Renal cortical epithelial cell (primary cell): ENCODE measurements around the gene PHC2. TPM values are rescaled to one million over a fixed set of nuclear protein-coding genes. Genes with fewer than 3 reads are reported as not detected.

Source experiments
- DNase-seq: peaks from one replicate; pipeline ENCODE4 v3.0.0-alpha.2; 2011; ENCODE audit warnings: low read depth
- total RNA-seq: library from RNA; depleted of rRNA; stranded (reverse); fragments of >200 nt; gene quantifications from 2 replicates; pipeline ENCODE4 v1.2.3, GENCODE V29; 2014

Gene PHC2
- total RNA-seq, 1 donor from 2014 or later: 187 TPM

DNA sequence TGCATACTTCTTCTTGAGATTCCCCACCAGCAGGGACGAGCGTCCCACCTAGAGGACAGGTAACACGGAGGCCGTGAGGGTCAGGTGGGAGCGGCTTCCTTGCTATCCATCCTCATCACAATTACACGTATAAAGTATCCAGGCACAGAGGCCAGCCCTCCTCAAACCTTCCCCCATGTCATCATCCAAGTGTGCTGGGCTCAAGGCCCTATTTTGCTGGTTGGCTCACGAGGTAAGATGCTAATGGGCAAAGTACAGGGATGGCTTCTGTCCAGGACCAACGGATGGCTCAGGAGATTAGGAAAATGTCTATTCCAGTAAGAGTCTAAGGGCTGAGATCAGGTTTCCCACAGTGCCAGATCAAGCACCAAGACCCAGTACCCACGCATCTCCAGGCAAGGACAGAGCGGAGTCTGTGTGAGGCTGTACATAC is 98.5 kb downstream of the PHC2 start:
- DNase-seq: no peak

DNA sequence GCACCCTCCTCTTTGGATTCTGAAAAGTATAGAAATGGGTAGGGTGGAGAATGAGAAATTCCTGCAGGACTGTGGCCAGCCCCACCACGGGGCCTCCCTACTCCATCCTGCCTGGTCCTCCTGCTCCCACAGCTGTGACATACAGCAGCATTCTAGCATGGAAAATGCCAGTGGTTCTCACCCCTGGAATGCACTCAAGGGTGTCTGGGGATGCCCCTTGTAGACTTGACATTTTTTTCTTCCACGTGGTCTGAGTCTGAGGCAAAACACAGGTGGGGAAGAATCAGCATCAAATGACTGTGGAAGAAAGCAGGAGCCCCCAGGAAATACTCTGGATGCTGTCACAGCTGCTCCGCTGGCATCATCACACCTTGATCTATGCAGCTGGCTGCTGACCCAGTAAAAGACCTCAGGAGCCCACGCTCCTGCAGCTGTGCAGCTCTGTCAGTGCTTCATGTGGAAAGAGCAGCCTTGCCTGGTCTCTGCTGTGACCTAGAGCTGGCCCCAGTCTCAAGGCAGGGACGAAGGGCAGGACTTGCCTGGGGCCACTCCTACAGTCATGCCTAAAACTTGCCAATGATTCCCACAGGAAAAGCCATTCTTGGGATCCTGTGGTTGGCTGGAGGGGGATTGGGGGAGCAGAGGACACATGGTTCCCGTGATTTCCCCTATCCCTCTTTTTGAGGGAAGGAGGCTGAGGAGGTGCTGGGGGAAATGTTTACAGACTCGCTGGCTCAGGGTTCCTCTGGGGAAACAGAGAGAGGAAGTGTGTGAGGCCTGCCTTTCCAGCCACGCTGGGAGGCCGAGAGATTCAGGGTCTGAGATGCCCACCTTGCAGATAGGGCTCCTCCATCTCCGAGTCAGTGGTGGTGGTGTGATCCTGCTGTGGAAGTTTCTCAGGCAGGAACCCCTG is 99.2 kb downstream of the PHC2 start:
- no peak for DNase-seq

DNA sequence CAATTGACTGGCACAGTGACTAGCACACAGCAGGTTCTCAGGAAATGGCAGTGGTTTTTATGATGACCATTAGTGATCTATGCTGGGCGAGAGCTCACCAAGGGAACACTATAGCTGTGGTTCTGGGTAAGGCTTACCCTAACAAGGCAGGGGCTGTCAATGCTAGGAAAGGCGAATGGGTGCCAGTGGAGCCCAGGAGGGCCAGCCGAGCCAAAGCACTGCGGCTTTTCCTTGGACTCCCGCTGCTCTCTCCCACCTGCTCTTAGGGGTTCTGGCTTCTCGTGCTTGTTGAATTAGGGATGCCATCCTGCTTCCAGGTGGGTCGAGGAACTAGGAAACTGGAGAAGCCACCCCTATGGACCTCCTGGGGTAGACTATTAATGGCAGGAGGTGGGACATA is 100.0 kb downstream of the PHC2 start:
- DNase-seq: no peak

DNA sequence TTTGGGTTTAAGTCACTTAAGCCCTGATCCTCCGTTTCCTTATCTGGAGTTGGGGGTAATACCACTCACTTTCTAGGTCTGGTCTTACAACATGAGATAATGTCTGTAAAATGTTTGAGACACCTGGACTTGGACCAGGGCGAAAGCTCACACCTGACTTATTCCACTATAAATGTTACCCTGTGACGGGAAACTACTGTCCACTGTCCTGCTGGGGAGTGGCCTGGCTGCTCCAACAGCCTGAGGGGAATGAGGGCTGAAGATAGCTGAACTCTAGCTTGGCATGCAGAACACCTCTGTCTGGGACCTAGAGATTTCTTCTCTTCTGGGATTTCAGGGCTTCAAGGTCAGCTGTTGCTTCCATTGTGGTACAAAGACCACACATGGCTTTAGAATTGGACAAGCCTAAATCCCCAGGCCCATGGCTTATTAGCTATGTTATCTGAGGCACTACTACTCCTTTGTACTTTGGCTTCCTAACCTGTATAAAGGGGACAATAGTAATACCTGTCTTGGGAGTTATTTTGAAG is 100.5 kb downstream of the PHC2 start:
- no peak for DNase-seq

DNA sequence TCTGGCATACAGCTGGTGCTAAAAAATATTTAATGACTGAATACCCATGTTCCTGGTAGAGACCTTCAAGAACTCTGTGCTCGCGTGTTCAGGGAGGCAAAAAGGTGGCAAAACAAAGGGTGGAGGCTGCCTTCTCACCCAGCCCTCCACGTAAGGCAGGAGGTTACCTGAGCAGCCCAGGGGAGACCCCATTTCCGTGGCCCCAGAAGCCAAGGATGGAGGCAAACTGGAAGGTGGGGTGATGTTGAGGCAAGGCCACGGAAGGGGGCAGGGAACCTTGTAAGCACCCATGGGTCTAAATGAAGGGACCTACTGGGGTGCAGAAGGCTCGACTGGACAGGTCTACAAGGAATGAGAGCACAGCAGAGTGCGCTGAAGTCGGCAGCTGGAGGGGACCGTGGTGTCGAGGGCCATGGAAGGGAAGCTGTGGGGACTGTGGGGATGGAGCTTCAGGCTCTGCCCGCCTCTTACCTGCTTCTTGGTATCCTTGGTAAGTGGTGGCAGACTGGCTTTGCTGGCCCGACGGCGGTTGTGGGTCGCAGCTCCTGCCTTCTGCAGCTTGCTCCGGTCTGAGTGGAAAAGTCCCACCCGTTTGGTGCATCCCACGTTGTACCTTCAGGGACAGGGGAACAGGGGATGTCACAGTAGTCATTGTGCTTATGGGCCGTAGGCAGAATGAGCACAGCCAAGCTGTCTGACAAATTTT is 101.1 kb downstream of the PHC2 start:
- no peak for DNase-seq

DNA sequence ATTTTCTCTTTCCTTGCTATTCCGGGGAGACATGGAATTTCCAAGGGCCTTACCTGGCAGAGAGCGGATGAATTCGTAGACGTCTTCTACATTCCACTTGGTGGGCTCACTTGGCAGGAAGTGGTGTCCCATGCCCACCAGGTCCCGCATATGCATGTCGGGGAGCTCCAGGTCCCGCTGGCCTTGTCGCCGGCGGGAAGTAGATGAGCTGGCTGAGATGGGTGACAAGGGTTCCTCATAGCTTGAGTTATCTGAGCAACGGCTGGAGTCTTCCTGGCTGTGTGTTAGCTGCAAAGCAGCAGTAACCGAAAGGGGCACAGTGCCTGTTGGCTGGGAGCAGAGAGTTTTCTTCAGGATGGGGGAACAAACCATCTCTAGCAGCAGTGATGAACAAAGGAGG is 102.1 kb downstream of the PHC2 start:
- DNase-seq: no peak

DNA sequence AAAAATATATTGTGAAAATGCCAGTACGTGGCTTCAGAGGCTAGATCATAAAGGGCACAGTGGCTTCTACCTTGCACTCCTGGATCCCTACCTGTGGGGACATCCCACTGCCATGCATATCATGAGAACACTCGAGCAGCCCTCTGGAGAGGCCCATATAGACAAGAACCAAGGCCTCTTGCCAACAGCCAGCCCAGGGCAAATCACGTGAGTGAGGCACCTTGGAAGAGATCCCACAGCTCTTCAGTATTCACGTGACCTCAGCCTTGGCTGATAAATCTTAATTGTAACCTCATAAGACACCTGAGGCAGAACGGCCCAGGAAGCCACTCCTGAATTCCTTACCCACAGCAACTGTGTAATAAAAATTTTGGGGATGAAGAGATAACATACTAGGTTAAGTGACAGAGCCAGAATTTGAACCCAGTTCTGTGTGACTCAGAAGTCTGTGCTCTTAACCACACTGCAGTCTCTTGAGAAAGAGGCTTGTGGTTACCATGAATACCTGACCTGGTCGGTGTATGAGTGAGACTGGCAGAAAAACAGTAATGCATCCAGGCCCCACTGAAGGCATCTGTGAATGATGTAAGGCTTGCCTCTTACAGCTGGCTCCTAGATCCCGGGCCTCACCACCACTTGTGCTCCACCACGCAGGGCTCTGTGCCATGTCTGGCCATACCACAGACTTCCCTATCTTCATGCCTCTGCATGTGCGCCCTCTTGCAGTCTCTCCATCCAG is 103.1 kb downstream of the PHC2 start:
- DNase-seq: peak; percentile 93

DNA sequence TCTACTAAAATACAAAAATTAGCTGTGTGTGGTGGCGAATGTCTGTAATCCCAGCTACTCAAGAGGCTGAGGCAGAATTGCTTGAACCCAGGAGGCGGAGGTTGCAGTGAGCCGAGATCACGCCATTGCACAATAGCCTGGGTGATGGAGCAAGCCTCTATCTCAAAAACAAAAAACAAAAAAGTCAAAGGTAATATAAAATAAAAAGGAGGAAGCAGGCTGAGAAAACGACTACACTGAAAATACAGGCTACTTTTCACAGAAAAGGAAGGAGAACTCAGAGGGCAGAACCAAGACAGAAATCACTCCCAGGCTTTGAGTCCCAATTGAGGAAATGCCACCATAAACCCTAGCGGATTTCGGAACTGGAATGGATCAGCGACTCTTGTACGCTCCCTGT is 104.1 kb downstream of the PHC2 start:
- DNase-seq: no peak

DNA sequence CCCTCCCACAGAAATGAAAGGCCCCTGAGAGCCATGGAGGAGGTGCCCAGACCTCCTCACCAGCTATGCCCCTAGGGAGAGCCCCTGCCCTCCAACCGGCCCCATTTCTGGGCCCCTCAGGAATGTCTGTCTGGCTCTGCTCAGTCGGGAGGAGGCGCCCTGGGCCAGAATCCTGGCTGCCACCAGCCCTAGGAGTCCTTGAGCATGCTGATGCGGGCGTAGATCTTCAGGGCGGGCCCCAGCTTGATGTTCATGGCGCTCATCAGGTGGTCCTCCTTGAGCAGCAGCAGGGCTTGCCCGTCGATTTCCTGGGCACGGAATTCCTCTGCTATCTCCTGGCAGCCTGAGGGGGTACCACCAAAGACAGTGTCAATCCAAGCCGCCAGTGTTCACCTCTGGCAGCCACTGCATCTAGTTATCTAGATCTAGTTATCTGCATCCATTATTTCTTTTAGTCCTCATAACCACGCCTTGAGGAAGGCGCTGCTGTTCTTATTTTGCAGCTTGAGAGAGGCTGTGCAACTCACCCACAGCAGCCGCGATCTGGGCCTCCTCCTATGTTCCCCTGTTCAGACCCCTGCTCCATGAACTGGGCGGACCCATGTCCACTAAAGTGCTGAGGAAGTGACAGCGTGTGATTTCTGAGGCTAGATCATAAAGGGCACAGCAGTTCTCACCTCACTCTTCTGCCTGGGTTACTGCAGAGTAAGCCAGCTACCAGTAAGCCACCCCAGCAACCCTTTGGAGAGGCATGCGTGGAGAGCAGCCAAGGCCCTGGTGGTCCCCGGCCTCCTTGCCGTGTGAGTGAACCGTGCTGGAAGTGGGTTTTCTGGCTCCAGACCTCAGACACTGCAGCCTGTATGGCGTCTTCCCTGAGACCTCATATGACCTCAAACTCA is 106.0 kb downstream of the PHC2 start:
- DNase-seq: no peak

DNA sequence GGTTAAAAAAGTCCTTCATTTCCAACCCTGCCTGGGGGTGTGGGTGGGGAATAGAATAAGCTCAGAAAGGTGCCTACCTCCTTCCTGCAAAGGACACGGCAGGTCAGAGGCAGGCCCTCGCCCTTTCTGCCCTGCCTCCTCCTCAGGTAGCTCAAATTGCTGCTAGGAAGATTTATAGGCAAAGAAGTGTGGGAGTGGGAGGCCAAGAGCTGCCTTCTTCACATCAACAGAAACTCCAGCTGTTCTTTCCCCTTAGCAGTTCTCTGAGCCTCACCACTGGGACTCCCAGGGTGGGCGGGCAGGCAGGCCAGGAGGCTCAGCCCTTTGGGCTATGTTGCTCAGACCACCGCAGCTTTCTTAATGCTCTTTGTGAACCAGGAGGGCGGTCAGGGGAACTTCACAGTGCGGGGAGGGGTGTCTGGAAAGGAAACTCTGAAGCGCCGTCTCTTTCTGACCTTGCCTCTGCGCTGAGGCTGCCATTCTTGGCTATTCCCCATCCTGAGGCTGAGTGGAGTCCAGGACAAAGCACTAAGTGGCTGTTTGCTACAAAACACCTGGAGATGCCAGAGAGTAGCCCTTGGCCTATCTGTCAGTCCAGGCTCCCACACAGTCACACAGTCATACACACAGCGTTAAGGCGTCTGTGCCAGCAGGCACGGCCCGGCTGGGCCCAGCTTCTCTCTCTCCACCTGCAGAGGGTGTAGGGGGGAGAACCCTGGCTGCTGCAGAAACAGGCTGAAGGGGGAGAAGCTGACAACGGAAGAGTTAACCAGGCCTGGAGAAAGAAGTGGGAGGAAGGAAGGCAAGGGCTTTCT is 107.0 kb downstream of the PHC2 start:
- no peak for DNase-seq

DNA sequence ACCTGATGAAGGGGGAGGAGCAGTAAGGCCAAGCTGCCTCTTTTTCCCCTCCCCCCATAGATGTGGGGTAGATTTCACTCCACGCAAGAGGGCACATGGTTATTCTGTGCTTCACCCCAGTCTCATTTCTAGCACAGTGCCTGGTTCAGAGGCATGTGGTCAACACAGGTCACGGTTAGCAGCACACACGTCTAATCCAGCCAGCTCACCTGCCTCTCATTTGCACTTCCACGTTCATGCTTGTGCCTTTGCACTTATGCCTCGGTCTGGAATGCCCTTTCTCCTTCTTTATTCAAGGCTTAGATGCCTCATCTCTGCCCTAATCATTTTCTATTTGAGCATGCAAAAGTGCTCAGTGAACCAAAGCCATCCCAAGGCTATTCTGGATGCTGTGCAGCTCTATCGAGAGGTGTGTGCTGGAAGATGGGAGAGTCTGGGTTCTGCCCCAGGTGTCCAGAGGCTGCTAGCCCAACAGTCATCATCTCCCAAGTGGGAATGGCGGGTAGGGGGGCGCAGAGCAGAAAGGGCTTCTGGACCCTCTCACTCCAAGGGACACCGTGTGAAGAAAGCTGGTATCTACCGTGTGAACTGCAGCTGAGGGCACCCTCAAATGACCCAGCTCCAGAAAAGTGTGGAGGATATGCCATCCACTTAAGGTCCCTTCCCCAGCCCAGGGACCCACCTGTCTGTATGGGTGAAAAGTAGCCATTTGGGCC is 107.9 kb downstream of the PHC2 start:
- no peak for DNase-seq

DNA sequence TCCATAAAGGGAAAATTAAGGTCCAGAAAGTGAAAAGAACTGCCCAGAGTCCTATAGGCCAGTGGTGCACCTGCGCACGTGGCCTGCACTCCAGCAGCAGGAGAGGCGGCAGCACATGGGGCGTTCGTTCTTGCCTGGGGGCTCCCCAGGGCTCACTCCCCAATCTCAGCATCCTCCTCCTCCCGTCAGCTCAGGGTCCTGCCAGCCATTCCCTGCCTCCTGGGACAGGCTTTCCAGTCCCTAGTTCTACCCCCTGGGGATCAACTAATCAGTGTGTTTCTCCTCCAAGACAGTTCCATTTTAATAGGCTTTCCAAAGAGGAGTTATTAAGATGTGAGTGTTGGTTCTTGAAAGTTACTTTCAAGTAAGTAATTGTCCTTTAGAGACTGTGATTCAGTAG is 108.8 kb downstream of the PHC2 start:
- DNase-seq: no peak

DNA sequence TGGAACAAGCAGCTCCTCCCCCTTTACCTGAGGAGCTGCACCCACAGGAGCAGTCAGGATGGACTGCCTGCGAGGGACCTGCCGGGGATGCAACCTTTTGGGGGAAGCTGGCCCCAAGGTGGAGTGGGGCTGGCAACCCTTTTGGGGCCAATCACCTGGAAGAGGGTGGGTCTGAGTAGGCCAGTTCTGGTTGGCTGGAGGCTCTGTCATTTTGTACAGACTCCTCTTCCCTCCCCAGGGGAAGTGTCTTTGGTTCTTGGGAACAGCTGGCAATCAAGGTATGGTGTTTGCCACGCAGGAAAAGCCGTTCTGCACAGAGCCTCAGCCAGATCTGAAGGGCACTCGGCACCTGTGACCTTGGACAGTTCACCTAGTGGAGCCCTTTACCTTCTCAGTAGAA is 109.7 kb downstream of the PHC2 start:
- no peak for DNase-seq

DNA sequence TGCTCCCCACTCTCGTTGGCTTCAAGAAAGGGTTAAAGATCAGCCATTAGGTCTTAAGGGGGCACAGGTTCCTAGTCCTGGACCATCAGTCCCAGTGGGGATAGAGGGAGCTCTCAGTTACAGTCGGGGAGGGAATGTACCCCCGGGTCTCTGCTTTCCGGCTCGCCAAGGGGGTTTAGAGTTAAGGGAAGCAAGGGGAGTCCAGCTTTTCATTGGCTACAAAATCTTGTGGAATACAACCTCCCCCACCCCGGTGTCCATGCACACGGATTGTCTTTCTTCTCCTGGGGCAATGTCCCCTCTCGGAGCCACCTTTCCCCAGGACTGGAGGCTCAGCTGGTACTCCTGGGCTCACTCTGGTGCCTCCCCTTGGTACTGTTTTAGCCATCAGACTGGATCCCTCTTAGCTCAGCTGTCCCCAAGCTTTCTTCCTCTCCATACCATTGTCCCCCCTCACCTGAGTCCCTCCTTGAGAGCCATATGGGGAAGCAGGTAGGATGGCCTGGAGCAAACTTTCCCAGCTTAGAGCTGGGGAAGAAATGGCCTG is 110.2 kb downstream of the PHC2 start, which contains the start of gene A3GALT2:
Gene A3GALT2, minus strand, starts transcription at position 480 of the 547 bp plus-strand sequence. Its CDS starts 0 bp downstream, at position 480.
- DNase-seq: no peak

DNA sequence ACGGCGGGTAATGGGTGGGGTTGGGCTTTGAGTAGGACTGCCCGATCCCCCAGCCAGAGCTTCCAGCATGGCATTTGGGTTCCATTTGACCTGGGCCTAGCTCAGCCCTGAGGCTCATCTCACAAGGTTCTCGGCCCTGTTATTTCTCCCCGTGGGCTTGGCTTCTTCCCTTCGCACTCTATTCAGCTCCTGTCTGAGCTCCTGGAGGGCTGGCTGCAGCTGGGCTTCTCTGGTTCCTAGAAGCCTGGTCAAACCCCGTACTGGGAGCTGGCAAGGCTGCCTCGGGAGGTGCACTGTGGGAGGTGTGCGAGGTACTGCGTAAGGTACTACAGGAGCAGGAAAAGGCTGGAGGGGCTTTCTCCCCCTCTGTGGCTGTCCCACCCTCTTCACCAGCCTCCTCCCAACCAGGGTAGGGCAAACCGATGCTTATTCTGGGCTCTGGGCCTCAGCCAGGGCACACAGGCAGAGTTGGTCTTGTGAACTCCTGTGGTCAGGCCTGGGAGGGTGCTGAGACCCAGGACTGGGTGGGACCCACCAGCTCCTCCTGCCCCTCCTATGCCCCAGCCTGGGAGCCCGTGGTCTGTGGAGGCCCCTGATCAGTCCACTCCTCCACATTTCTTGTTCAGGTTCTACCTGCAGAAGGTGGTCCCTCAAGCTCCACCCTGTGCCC is 110.8 kb downstream of the PHC2 start:
- DNase-seq: no peak

DNA sequence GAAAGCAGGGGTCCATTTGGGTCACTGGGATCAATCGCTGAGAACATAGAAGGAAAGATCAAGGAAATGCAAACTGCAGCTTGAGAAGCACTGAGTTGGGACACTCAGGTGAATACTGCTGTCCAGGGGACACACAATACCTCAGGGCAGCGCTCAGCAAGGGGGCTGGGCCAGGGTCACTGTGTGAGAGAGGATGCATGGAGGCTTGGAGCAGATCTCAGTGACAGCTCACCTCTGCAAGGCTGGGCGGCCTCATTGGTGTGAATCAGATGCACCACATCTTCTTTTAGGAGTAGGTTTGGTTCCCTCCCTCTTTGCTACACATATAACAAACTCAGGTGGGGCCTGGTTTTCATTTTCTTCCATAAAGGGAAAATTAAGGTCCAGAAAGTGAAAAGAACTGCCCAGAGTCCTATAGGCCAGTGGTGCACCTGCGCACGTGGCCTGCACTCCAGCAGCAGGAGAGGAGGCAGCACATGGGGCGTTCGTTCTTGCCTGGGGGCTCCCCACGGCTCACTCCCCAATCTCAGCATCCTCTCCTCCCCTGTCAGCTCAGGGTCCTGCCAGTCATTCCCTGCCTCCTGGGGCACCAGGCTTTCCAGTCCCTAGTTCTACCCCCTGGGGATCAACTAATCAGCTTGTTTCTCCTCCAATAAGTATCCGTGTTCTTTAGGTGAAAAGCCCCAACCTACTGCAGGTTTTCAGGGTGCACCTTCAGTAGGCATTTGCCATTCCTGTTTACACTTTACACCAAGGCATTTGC is 111.5 kb downstream of the PHC2 start:
- DNase-seq: no peak

DNA sequence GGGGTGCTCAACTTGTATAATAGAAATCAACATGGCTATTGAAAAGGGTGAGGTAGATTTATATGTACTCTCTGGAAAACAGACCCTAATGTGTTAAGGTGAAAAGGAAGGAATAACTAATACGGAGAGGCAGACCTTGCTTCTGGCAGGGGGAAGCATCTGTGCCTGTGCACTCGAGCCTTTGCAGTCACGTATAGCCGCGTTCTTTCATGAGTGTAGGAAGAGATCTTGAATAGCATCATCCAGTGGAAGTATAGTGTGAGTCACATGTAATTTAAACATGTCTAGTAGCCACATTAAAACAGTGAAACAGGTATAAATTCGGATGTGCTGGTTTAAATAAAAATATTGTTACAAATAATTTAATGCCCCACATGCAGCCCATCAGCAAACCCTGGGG is 112.9 kb downstream of the PHC2 start:
- DNase-seq: no peak

DNA sequence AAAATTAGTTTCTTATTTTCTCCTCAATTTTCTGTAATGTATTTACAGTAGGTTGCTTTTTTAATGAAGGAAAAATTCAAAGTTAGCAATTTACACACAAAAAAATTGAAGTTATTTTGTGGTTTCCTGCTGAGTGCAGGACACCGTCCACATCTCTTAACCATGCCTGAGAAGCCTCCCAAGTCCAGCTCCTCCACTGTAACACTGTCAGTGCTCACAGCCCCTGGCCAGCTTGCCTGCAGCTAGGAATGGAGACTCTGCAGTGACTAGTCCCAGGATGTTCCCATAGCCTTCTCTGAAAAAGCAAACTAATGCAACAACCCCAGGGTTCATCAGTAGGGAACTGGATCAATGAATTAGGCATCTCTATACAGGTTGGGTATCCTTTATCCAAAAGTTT is 113.5 kb downstream of the PHC2 start:
- DNase-seq: no peak
